OCI-LY1 (cell line): ENCODE data around the gene SLC37A1.

Experiments
- H2AFZ ChIP-seq: fragments of 200-600 bp; sonication (generic), shearing (Covaris generic); 2 replicates; pipeline ENCODE4 v1.6.0; 2014; ENCODE audit warnings: antibody characterized with exemption, mild to moderate bottlenecking, low read length
- H3F3A ChIP-seq: fragments of 200-600 bp; sonication (generic), shearing (Covaris generic); 2 replicates; pipeline ENCODE4 v1.6.0; 2014; ENCODE audit warnings: mild to moderate bottlenecking, antibody characterized with exemption, low read length, moderate library complexity; ENCODE audit not compliant: insufficient read depth
- H3K27ac ChIP-seq: fragments of 200-600 bp; sonication (generic); 2 replicates; pipeline ENCODE4 v1.5.1; 2014; ENCODE audit warnings: low read length, mixed run types, mild to moderate bottlenecking, low read depth; ENCODE audit not compliant: poor library complexity, severe bottlenecking
- H3K27me3 ChIP-seq: fragments of 200-600 bp; sonication (generic); 2 replicates; pipeline ENCODE4 v1.6.0; 2014; ENCODE audit warnings: antibody characterized with exemption, mild to moderate bottlenecking, low read length, moderate library complexity; ENCODE audit not compliant: insufficient read depth
- H3K36me3 ChIP-seq: fragments of 200-600 bp; sonication (generic); 2 replicates; pipeline ENCODE4 v1.6.1; 2014; ENCODE audit warnings: mild to moderate bottlenecking, antibody characterized with exemption, low read length, moderate library complexity, mixed read lengths; ENCODE audit not compliant: insufficient read depth
- H3K4me1 ChIP-seq: fragments of 200-600 bp; sonication (generic); 2 replicates; pipeline ENCODE4 v1.5.1; 2014; ENCODE audit warnings: mild to moderate bottlenecking, low read length, moderate library complexity; ENCODE audit not compliant: insufficient read depth, severe bottlenecking
- H3K4me2 ChIP-seq: fragments of 200-600 bp; sonication (generic), shearing (Covaris generic); 2 replicates; pipeline ENCODE4 v1.6.1; 2014; ENCODE audit warnings: low read length
- H3K4me3 ChIP-seq: fragments of 200-600 bp; sonication (generic); 2 replicates; pipeline ENCODE4 v1.5.1; 2014; ENCODE audit warnings: low read length, low read depth, mild to moderate bottlenecking, mixed read lengths; ENCODE audit not compliant: poor library complexity, severe bottlenecking
- H3K79me2 ChIP-seq: fragments of 200-600 bp; shearing (Covaris generic); 2 replicates; pipeline ENCODE4 v1.6.1; 2016; ENCODE audit warnings: mixed run types, low read length, mixed read lengths; ENCODE audit not compliant: insufficient read depth
- H3K9ac ChIP-seq: fragments of 200-600 bp; sonication (generic), shearing (Covaris generic); 2 replicates; pipeline ENCODE4 v1.6.1; 2014; ENCODE audit warnings: mild to moderate bottlenecking, low read length, mixed read lengths
- H3K9me2 ChIP-seq: fragments of 200-600 bp; sonication (generic), shearing (Covaris generic); 2 replicates; pipeline ENCODE4 v1.6.1; 2014; ENCODE audit warnings: low read depth, mild to moderate bottlenecking, low read length, mixed read lengths
- H3K9me3 ChIP-seq: fragments of 200-600 bp; shearing (Covaris generic); 2 replicates; pipeline ENCODE4 v1.6.1; 2014; ENCODE audit warnings: low read length, mixed read lengths
- H4K20me1 ChIP-seq: fragments of 200-600 bp; sonication (generic), shearing (Covaris generic); 2 replicates; pipeline ENCODE4 v1.6.0; 2016; ENCODE audit warnings: mild to moderate bottlenecking, low read length; ENCODE audit not compliant: insufficient read depth
- CTCF ChIP-seq: fragments of 200-600 bp; sonication (generic), shearing (Covaris generic); IDR thresholded peaks from 2 replicates; pipeline ENCODE4 v1.5.1; 2017; ENCODE audit warnings: mild to moderate bottlenecking, antibody characterized with exemption, low read length, moderate library complexity, mixed read lengths
- EZH2 ChIP-seq: fragments of 200-600 bp; sonication (generic), shearing (Covaris generic); IDR thresholded peaks from 2 replicates; pipeline ENCODE4 v1.8.0; 2017; ENCODE audit warnings: borderline replicate concordance, mixed run types, mild to moderate bottlenecking, antibody characterized with exemption, low read length, moderate library complexity, mixed read lengths

Gene SLC37A1

GRCh38 chr21:42522771-42523170 lies 9.1 kb downstream of the SLC37A1 start:
- peaks cover 32% of the 10 kb centered on the region; the same call in 1 of the 2 replicates for H3K36me3 ChIP-seq
- H4K20me1 ChIP-seq = no peaks in the 10 kb centered on the region
- H3K9me2 ChIP-seq = no peaks in the 10 kb centered on the region
- no peaks in the 10 kb centered on the region for H3K9me3 ChIP-seq
- no peak overlapping the region for H3K9ac ChIP-seq
- TF ChIP-seq CTCF = no peak
- no peak for TF ChIP-seq EZH2
- no peak overlapping the region for H3K4me3 ChIP-seq
- no peak overlapping the region for H3K4me2 ChIP-seq
- H3K27ac ChIP-seq = peak overlapping the region; percentile 15
- no peak overlapping the region for H2AFZ ChIP-seq
- H3K79me2 ChIP-seq = no peaks in the 10 kb centered on the region
- peaks cover 52% of the 10 kb centered on the region for H3K4me1 ChIP-seq
- no peaks in the 10 kb centered on the region for H3K27me3 ChIP-seq
- 0 out of 2 replicates have a peak, but pooled peaks cover 3% of the 10 kb centered on the region for H3F3A ChIP-seq

- no peaks in the 10 kb centered on the region for H3K9me2 ChIP-seq
Measured at GRCh38 chr21:42523211-42523610, 9.6 kb downstream of the SLC37A1 start.

GRCh38 chr21:42523941-42524340 lies 10.3 kb downstream of the SLC37A1 start:
- Histone ChIP-seq H3K36me3 (peaks cover 24% of the 10 kb centered on the region; the same call in 1 of the 2 replicates), H3F3A (0 out of 2 replicates have a peak, but pooled peaks cover 7% of the 10 kb centered on the region), H2AFZ (peak overlapping the region; percentile 73; the same call in 1 of the 2 replicates), H3K9ac (peak overlapping the region; percentile 64), H3K27ac (peak overlapping the region; percentile 97), H3K9me2 (no peaks in the 10 kb centered on the region), H3K79me2 (no peaks in the 10 kb centered on the region), H3K4me1 (peaks cover 64% of the 10 kb centered on the region), H3K4me3 (peak overlapping the region; percentile 47), H3K4me2 (peak overlapping the region; percentile 89), H3K27me3 (no peaks in the 10 kb centered on the region), H3K9me3 (no peaks in the 10 kb centered on the region), H4K20me1 (no peaks in the 10 kb centered on the region)
- TF ChIP-seq CTCF = no peak
- TF ChIP-seq EZH2 = no peak

More at GRCh38 chr21:42523211-42523610, 9.6 kb downstream of the SLC37A1 start:
- H3K4me2 ChIP-seq = no peak overlapping the region; the same call in 1 of the 2 replicates
- TF ChIP-seq CTCF = no peak
- TF ChIP-seq EZH2 = no peak
- no peak overlapping the region for H2AFZ ChIP-seq
- no peaks in the 10 kb centered on the region for H3K79me2 ChIP-seq
- H3K9me3 ChIP-seq = no peaks in the 10 kb centered on the region
- H4K20me1 ChIP-seq = no peaks in the 10 kb centered on the region
- H3K36me3 ChIP-seq = peaks cover 30% of the 10 kb centered on the region; the same call in 1 of the 2 replicates
- H3K4me1 ChIP-seq = peaks cover 56% of the 10 kb centered on the region
- H3K27ac ChIP-seq = peak overlapping the region; percentile 97
- H3K27me3 ChIP-seq = no peaks in the 10 kb centered on the region
- H3K9ac ChIP-seq = no peak overlapping the region
- H3F3A ChIP-seq = 0 out of 2 replicates have a peak, but pooled peaks cover 7% of the 10 kb centered on the region
- H3K4me3 ChIP-seq = no peak overlapping the region
